ENCODE results near the gene SQSTM1. TPM values are rescaled to one million over a fixed set of nuclear protein-coding genes. Genes with fewer than 3 reads are reported as not detected.

Gene SQSTM1
- total and polyA plus RNA-seq, 9 of the 15 experiments (the other 6 are each of a cell fraction or from before 2014, with no cell fraction given) = 5.6 to 148 (median 64.0) TPM

DNA sequence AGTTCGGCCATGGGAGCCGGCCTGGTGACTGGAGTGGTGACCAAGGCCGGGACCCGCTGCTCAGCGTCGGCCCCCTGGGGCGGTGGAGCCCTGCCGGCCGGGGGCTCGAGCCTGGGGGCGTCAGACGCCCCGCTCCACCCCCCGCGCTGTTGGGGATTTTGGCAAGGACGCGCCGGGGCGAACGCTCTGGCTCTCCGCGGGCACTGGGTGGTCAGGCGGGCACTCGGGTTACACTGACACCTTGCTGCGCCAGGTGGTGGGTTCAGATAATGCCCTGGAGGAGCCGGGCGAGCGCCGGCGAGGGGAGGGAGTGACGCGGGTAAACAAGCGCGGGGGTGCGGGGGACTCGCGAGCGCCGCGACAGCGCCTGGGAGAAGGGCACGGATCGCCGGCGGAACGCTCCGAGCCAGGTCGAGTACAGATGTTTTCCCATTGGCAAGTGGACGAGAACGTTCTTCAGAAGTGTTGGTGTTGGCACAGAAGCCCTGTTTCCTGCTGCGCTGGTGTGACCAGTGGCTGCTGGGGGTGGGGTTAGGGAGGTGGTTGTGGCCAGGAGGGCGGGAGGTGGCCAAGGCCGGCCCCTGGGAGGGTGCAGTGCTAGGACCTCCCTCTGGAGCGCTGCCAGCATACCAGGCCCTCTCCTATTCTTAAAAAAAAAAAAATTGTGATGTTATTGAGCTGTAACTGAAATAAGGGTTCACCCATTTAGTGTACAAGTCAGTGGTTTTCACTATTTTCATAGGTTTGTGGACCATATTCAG, 773 bp downstream of the SQSTM1 start (continued):
- TF ChIP-seq, protein P1, sequence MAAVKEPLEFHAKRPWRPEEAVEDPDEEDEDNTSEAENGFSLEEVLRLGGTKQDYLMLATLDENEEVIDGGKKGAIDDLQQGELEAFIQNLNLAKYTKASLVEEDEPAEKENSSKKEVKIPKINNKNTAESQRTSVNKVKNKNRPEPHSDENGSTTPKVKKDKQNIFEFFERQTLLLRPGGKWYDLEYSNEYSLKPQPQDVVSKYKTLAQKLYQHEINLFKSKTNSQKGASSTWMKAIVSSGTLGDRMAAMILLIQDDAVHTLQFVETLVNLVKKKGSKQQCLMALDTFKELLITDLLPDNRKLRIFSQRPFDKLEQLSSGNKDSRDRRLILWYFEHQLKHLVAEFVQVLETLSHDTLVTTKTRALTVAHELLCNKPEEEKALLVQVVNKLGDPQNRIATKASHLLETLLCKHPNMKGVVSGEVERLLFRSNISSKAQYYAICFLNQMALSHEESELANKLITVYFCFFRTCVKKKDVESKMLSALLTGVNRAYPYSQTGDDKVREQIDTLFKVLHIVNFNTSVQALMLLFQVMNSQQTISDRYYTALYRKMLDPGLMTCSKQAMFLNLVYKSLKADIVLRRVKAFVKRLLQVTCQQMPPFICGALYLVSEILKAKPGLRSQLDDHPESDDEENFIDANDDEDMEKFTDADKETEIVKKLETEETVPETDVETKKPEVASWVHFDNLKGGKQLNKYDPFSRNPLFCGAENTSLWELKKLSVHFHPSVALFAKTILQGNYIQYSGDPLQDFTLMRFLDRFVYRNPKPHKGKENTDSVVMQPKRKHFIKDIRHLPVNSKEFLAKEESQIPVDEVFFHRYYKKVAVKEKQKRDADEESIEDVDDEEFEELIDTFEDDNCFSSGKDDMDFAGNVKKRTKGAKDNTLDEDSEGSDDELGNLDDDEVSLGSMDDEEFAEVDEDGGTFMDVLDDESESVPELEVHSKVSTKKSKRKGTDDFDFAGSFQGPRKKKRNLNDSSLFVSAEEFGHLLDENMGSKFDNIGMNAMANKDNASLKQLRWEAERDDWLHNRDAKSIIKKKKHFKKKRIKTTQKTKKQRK (IDR thresholded peaks at IDR 0.05; ENCODE audit: borderline replicate concordance, low read depth, low read length) = no peak
- TF ChIP-seq ZNF347 (CRISPR knock-in tag; IDR thresholded peaks at IDR 0.05; ENCODE audit: low read depth) (no peak), MAFF (IDR thresholded peaks at IDR 0.05; ENCODE audit: low read length) (no peak), U2AF1 (optimal IDR thresholded peaks at IDR 0.05; ENCODE audit: low read depth, low read length) (peak; percentile 69), RBBP5 (IDR thresholded peaks at IDR 0.05; ENCODE audit: borderline replicate concordance, insufficient read depth, low read length, poor library complexity, severe bottlenecking) (peak; percentile 24), ZFP1 (CRISPR knock-in tag; IDR thresholded peaks at IDR 0.05) (no peak), KDM5B (IDR thresholded peaks at IDR 0.05; ENCODE audit: insufficient replicate concordance, low read depth, low read length) (peak; percentile 79), SIN3A (IDR thresholded peaks at IDR 0.05; ENCODE audit: borderline replicate concordance in 2 of 2, control insufficient read depth in 1 of 2, low read depth in 2 of 2, low read length in 2 of 2) (peak in 1 of 2 experiments; percentile 39; a peak in 1 of 4 replicates), MCM2 (IDR thresholded peaks at IDR 0.05; ENCODE audit: low read depth) (no peak), ZNF77 (CRISPR knock-in tag; IDR thresholded peaks at IDR 0.05) (no peak), KLF13 (tag; IDR thresholded peaks at IDR 0.05; ENCODE audit: borderline replicate concordance, low read depth) (no peak), ZNF444 (CRISPR knock-in tag; IDR thresholded peaks at IDR 0.05) (no peak), ZNF780A (CRISPR knock-in tag; IDR thresholded peaks at IDR 0.05) (no peak)
- TF ChIP-seq, protein P2, sequence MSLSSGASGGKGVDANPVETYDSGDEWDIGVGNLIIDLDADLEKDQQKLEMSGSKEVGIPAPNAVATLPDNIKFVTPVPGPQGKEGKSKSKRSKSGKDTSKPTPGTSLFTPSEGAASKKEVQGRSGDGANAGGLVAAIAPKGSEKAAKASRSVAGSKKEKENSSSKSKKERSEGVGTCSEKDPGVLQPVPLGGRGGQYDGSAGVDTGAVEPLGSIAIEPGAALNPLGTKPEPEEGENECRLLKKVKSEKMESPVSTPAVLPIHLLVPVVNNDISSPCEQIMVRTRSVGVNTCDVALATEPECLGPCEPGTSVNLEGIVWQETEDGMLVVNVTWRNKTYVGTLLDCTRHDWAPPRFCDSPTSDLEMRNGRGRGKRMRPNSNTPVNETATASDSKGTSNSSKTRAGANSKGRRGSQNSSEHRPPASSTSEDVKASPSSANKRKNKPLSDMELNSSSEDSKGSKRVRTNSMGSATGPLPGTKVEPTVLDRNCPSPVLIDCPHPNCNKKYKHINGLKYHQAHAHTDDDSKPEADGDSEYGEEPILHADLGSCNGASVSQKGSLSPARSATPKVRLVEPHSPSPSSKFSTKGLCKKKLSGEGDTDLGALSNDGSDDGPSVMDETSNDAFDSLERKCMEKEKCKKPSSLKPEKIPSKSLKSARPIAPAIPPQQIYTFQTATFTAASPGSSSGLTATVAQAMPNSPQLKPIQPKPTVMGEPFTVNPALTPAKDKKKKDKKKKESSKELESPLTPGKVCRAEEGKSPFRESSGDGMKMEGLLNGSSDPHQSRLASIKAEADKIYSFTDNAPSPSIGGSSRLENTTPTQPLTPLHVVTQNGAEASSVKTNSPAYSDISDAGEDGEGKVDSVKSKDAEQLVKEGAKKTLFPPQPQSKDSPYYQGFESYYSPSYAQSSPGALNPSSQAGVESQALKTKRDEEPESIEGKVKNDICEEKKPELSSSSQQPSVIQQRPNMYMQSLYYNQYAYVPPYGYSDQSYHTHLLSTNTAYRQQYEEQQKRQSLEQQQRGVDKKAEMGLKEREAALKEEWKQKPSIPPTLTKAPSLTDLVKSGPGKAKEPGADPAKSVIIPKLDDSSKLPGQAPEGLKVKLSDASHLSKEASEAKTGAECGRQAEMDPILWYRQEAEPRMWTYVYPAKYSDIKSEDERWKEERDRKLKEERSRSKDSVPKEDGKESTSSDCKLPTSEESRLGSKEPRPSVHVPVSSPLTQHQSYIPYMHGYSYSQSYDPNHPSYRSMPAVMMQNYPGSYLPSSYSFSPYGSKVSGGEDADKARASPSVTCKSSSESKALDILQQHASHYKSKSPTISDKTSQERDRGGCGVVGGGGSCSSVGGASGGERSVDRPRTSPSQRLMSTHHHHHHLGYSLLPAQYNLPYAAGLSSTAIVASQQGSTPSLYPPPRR (CRISPR knock-in tag; IDR thresholded peaks at IDR 0.05; ENCODE audit: borderline replicate concordance) = no peak
- TF ChIP-seq, protein P3, sequence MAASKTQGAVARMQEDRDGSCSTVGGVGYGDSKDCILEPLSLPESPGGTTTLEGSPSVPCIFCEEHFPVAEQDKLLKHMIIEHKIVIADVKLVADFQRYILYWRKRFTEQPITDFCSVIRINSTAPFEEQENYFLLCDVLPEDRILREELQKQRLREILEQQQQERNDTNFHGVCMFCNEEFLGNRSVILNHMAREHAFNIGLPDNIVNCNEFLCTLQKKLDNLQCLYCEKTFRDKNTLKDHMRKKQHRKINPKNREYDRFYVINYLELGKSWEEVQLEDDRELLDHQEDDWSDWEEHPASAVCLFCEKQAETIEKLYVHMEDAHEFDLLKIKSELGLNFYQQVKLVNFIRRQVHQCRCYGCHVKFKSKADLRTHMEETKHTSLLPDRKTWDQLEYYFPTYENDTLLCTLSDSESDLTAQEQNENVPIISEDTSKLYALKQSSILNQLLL (CRISPR knock-in tag; IDR thresholded peaks at IDR 0.05; ENCODE audit: borderline replicate concordance) = no peak
- TF ChIP-seq, protein P4, sequence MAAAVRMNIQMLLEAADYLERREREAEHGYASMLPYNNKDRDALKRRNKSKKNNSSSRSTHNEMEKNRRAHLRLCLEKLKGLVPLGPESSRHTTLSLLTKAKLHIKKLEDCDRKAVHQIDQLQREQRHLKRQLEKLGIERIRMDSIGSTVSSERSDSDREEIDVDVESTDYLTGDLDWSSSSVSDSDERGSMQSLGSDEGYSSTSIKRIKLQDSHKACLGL (CRISPR knock-in tag; IDR thresholded peaks at IDR 0.05; ENCODE audit: borderline replicate concordance, poor library complexity, severe bottlenecking) = no peak

All from K562 (cell line).